Tibial nerve (tissue), 4 donors: ENCODE measurements around the gene TMUB2.

Experiments
- EP300 ChIP-seq, 2 donors: sonication (generic); formaldehyde crosslinking; IDR thresholded peaks; one replicate each; pipeline ENCODE4 v1.6.1; 2017; ENCODE audit warnings: antibody characterized with exemption in 2 of 2, mild to moderate bottlenecking in 1 of 2
- POLR2A ChIP-seq, 2 donors: fragments of 450-650 bp; IDR thresholded peaks; one replicate each; pipeline ENCODE4 v1.6.1; 2017; ENCODE audit warnings: antibody characterized with exemption in 2 of 2, mild to moderate bottlenecking in 2 of 2, moderate library complexity in 2 of 2
- TF ChIP-seq, protein P1 (sequence below), 5 experiments: fragments of 200-600 bp in 3 of 5; fragments of 450-650 bp in 2 of 5; sonication (generic) in 3 of 5; IDR thresholded peaks; one replicate each; pipeline ENCODE4 v1.5.1; 2016 to 2019; ENCODE audit warnings: antibody characterized with exemption in 5 of 5, mild to moderate bottlenecking in 3 of 5, moderate library complexity in 2 of 5

DNA sequence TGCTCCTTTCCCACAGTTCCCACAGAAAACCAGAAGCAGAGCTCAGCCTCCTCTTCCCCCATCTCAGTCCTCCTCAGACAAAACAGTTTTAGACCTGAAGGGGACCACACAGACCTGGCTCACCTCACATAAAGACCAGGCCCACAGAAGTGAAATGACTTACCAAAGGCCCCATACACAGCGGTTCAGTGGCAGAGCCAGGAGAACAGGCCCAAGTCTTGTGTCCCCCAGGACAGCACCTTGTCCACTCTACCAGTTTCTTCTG lies 27.4 kb downstream of the TMUB2 start:
- TF ChIP-seq POLR2A (IDR thresholded peaks at IDR 0.05) (no peak), EP300 (IDR thresholded peaks at IDR 0.05) (no peak)
- TF ChIP-seq, protein P1, sequence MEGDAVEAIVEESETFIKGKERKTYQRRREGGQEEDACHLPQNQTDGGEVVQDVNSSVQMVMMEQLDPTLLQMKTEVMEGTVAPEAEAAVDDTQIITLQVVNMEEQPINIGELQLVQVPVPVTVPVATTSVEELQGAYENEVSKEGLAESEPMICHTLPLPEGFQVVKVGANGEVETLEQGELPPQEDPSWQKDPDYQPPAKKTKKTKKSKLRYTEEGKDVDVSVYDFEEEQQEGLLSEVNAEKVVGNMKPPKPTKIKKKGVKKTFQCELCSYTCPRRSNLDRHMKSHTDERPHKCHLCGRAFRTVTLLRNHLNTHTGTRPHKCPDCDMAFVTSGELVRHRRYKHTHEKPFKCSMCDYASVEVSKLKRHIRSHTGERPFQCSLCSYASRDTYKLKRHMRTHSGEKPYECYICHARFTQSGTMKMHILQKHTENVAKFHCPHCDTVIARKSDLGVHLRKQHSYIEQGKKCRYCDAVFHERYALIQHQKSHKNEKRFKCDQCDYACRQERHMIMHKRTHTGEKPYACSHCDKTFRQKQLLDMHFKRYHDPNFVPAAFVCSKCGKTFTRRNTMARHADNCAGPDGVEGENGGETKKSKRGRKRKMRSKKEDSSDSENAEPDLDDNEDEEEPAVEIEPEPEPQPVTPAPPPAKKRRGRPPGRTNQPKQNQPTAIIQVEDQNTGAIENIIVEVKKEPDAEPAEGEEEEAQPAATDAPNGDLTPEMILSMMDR (IDR thresholded peaks at IDR 0.05), result no peak
